GM20000 (cell line): ENCODE results near the gene KDM4F.
"Not testable (repeated sequence)": the region's sequence is repeated elsewhere in the genome, so short reads cannot be mapped to it uniquely, and the experiment has no call there.

Experiments
- DNase-seq: peaks from one replicate; pipeline ENCODE4 v3.0.0; 2012; ENCODE audit warnings: low spot score
- CTCF ChIP-seq: IDR thresholded peaks from 2 replicates; pipeline ENCODE4 v1.5.1; 2012; ENCODE audit warnings: mild to moderate bottlenecking, control low read depth; ENCODE audit errors: extremely low read depth, missing control alignments

Gene KDM4F

GRCh38 chr11:95049122-95049521, at the start of gene KDM4F:
Gene KDM4F (plus strand): TSS chr11:95049422.
- DNase-seq: not testable (repeated sequence)

- no peak for TF ChIP-seq CTCF
Measured at GRCh38 chr11:95003716-95004115, 45.5 kb upstream of the KDM4F start.

GRCh38 chr11:95005642-95006041, 43.6 kb upstream of the KDM4F start:
- TF ChIP-seq CTCF: no peak
- DNase-seq: no peak

More at GRCh38 chr11:95003716-95004115, 45.5 kb upstream of the KDM4F start:
- no peak for DNase-seq

- TF ChIP-seq CTCF: no peak
Measured at GRCh38 chr11:95011376-95011775, 37.8 kb upstream of the KDM4F start.

GRCh38 chr11:95014184-95014821, 34.9 kb upstream of the KDM4F start:
- no peak for DNase-seq
- no peak for TF ChIP-seq CTCF

More at GRCh38 chr11:95011376-95011775, 37.8 kb upstream of the KDM4F start:
- DNase-seq: no peak

- no peak for DNase-seq
- no peak for TF ChIP-seq CTCF
Measured at GRCh38 chr11:95016139-95016538, 33.1 kb upstream of the KDM4F start.

- not testable (repeated sequence) for DNase-seq
Measured at GRCh38 chr11:95021468-95021867, 27.8 kb upstream of the KDM4F start.

GRCh38 chr11:95024958-95025357, 24.3 kb upstream of the KDM4F start, which contains the start of gene KDM4E:
Gene KDM4E (plus strand): TSS chr11:95025258. CDS start chr11:95025558, 300 bp downstream.
- no peak for DNase-seq
- TF ChIP-seq CTCF: no peak

GRCh38 chr11:95025594-95025993, 23.6 kb upstream of the KDM4F start:
- not testable (repeated sequence) for DNase-seq
